HepG2 (cell line): ENCODE results near the gene RABGAP1. TPM values are rescaled to one million over a fixed set of nuclear protein-coding genes. Genes with fewer than 3 reads are reported as not detected.
A peak's percentile ranks its signal among the peaks of the same experiment; 100 is the strongest.

ENCODE experiments used
- AGO1 ChIP-seq: fragments of 200-400 bp; formaldehyde crosslinking; IDR thresholded peaks from 2 replicates; pipeline ENCODE4 v1.6.1; 2017; ENCODE audit warnings: mild to moderate bottlenecking, low read depth, low read length, moderate library complexity; ENCODE audit not compliant: poor library complexity, severe bottlenecking
- ARHGAP35 ChIP-seq: sonication (generic); formaldehyde crosslinking; IDR thresholded peaks from 2 replicates; pipeline ENCODE4 v1.9.0; 2022; ENCODE audit warnings: mild to moderate bottlenecking, inconsistent platforms, moderate library complexity, missing genetic modification reagents, borderline replicate concordance
- FOXO4 ChIP-seq: sonication (generic); formaldehyde crosslinking; conservative IDR thresholded peaks from 2 replicates; pipeline ENCODE4 v1.8.1; 2023; ENCODE audit warnings: missing genetic modification reagents
- KIAA2018 ChIP-seq: sonication (generic); formaldehyde crosslinking; IDR thresholded peaks from 2 replicates; pipeline ENCODE4 v1.5.0; 2020; ENCODE audit warnings: mild to moderate bottlenecking, missing genetic modification reagents, borderline replicate concordance
- NFIC ChIP-seq: IDR thresholded peaks from 2 replicates; pipeline ENCODE4 v1.6.1; 2012; ENCODE audit warnings: mild to moderate bottlenecking, low read length, inconsistent platforms
- TRAFD1 ChIP-seq: sonication (generic); formaldehyde crosslinking; IDR thresholded peaks from 2 replicates; pipeline ENCODE4 v1.5.1; 2020; ENCODE audit warnings: missing genetic modification reagents, mild to moderate bottlenecking, borderline replicate concordance
- ZBTB44 ChIP-seq: sonication (generic); formaldehyde crosslinking; IDR thresholded peaks from 2 replicates; pipeline ENCODE4 v1.4.0; 2020; ENCODE audit warnings: missing genetic modification reagents
- ZMYM4 ChIP-seq: sonication (generic); formaldehyde crosslinking; IDR thresholded peaks from 2 replicates; pipeline ENCODE4 v1.8.1; 2023; ENCODE audit warnings: mild to moderate bottlenecking, missing genetic modification reagents
- ZNF180 ChIP-seq: sonication (generic); formaldehyde crosslinking; IDR thresholded peaks from 2 replicates; pipeline ENCODE4 v1.4.0; 2020; ENCODE audit warnings: low read depth, missing genetic modification reagents, borderline replicate concordance
- ZNF264 ChIP-seq: sonication (generic); formaldehyde crosslinking; IDR thresholded peaks from 2 replicates; pipeline ENCODE4 v1.4.0; 2020; ENCODE audit warnings: missing genetic modification reagents
- ZNF296 ChIP-seq: sonication (generic); formaldehyde crosslinking; conservative IDR thresholded peaks from 2 replicates; pipeline ENCODE4 v1.5.0; 2020; ENCODE audit warnings: mild to moderate bottlenecking, missing genetic modification reagents
- ZNF619 ChIP-seq: sonication (generic); formaldehyde crosslinking; IDR thresholded peaks from 2 replicates; pipeline ENCODE4 v1.4.0; 2020; ENCODE audit warnings: mild to moderate bottlenecking, missing genetic modification reagents
- ZNF678 ChIP-seq: sonication (generic); formaldehyde crosslinking; IDR thresholded peaks from 2 replicates; pipeline ENCODE4 v1.4.0; 2020; ENCODE audit warnings: mild to moderate bottlenecking, missing genetic modification reagents
- ZNF792 ChIP-seq: IDR thresholded peaks from 2 replicates; pipeline ENCODE4 v1.6.1; 2016
- ZNF878 ChIP-seq: sonication (generic); formaldehyde crosslinking; IDR thresholded peaks from 2 replicates; pipeline ENCODE4 v1.8.1; 2023; ENCODE audit warnings: mild to moderate bottlenecking, missing genetic modification reagents, moderate library complexity
- polyA plus RNA-seq, 8 experiments: library from polyadenylated mRNA; depleted of rRNA in 3 of 8; stranded (reverse) in 7 of 8; unstranded in 1 of 8; fragments of >200 nt; fragmentation: Illumina TruSeq in 4 of 8; extraction: Trizol in 4 of 8; gene quantifications; 2 replicates each; pipeline versions ENCODE4 v1.2.1 to v1.2.3, GENCODE V29; 2011 to 2016; ENCODE audit warnings: low read depth in 4 of 8, missing spikeins in 1 of 8, mixed read lengths in 1 of 8; ENCODE audit not compliant: insufficient read depth in 1 of 8
- total RNA-seq, 5 experiments: library from RNA; depleted of rRNA; stranded (reverse); fragments of >200 nt; fragmentation: Illumina TruSeq; extraction: Trizol; gene quantifications; 2 replicates each; pipeline ENCODE4 v1.2.3, GENCODE V29; 2016; ENCODE audit warnings: low read depth in 1 of 5

RABGAP1 gene
- total and polyA plus RNA-seq, 2 of the 13 experiments (the other 11 are each of a cell fraction or from before 2014, with no cell fraction given), result 19.1 to 19.3 TPM

- TF ChIP-seq TRAFD1, result no peak; the same call in 1 of the 2 replicates
- TF ChIP-seq ZNF792, result peak; percentile 18; the same call in 1 of the 2 replicates
- no peak for TF ChIP-seq ZNF180 (CRISPR knock-in tag)
- TF ChIP-seq ZNF678, result no peak
- no peak for TF ChIP-seq FOXO4 (CRISPR knock-in tag)
- peak; percentile 50 for TF ChIP-seq AGO1
- TF ChIP-seq ZMYM4, result peak; percentile 96
- no peak for TF ChIP-seq NFIC
- no peak; the same call in 1 of the 2 replicates for TF ChIP-seq ZNF264 (CRISPR knock-in tag)
- no peak for TF ChIP-seq KIAA2018 (CRISPR knock-in tag)
- no peak; the same call in 1 of the 2 replicates for TF ChIP-seq ZNF878 (CRISPR knock-in tag)
- no peak for TF ChIP-seq ZBTB44 (CRISPR knock-in tag)
- TF ChIP-seq ARHGAP35 (CRISPR knock-in tag), result no peak
- TF ChIP-seq ZNF619 (CRISPR knock-in tag), result no peak
- no peak for TF ChIP-seq ZNF296 (CRISPR knock-in tag)
Measured at GRCh38 chr9:122904823-122905710, 35.8 kb upstream of the RABGAP1 start, which contains the start of gene RC3H2 (continued).
